ENCODE measurements around the gene PAGR1. TPM values are rescaled to one million over a fixed set of nuclear protein-coding genes. Genes with fewer than 3 reads are reported as not detected.

Gene PAGR1
- total and polyA plus RNA-seq, 9 of the 15 experiments (the other 6 are each of a cell fraction or from before 2014, with no cell fraction given), result 1.4 to 58.2 (median 16.8) TPM

DNA sequence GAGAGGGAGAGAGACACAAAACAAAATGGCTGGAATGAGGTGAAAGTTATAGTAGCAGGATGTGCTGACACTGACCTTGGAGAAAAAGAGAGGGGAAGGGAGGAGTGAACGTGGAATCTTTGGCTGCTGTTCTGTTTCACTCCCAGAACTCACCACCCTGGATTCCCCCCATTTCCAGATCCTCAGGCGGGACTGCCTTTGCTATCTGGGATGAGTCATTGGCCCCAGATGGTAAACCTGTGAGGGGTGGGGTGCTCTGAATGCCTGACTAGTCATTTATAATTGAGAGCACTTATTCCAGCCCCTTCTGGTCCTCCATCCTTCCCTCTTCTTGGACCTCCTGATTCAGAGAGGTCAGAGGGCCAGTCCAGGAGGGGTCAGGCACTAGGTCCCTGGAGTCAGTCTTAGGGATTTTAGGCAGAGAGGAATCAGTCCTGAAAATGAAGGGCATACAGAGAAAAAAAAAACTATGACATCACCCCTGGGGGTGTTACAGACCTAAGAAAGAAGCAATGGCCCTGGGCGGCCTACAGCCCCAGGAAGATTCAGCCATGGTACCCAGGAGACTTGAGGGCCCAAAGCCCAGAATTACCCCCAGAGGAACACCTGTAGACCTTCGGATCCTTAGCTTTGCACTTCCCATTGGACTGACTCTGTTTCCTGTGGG is 40.1 kb upstream of the PAGR1 start (continued):
- TF ChIP-seq SMARCA4 (IDR thresholded peaks at IDR 0.05), result peak; percentile 66; the same call in 1 of the 2 replicates
- TF ChIP-seq C11orf30 (IDR thresholded peaks at IDR 0.05; ENCODE audit: low read depth), result peak; percentile 21; the same call in 1 of the 2 replicates
- peak; percentile 34; the same call in 1 of the 2 replicates for TF ChIP-seq CBFA2T3 (IDR thresholded peaks at IDR 0.05)
- TF ChIP-seq DPF2 (IDR thresholded peaks at IDR 0.05), result peak; percentile 56; the same call in 1 of the 2 replicates
- TF ChIP-seq SMARCE1 (IDR thresholded peaks at IDR 0.05), result peak; percentile 42; the same call in 1 of the 2 replicates
- TF ChIP-seq NFE2 (IDR thresholded peaks at IDR 0.05; ENCODE audit: low read depth), result no peak
- TF ChIP-seq JUND (IDR thresholded peaks at IDR 0.05; ENCODE audit: borderline replicate concordance, low read depth, low read length), result peak; percentile 94
- peak; percentile 84; the same call in 2 of the 3 replicates for TF ChIP-seq JUND (tag; IDR thresholded peaks at IDR 0.05; ENCODE audit: borderline replicate concordance, low read depth, low read length)
- TF ChIP-seq, protein P1, sequence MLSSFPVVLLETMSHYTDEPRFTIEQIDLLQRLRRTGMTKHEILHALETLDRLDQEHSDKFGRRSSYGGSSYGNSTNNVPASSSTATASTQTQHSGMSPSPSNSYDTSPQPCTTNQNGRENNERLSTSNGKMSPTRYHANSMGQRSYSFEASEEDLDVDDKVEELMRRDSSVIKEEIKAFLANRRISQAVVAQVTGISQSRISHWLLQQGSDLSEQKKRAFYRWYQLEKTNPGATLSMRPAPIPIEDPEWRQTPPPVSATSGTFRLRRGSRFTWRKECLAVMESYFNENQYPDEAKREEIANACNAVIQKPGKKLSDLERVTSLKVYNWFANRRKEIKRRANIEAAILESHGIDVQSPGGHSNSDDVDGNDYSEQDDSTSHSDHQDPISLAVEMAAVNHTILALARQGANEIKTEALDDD (IDR thresholded peaks at IDR 0.05), result peak; percentile 78; the same call in 1 of the 2 replicates
- TF ChIP-seq, protein P2, sequence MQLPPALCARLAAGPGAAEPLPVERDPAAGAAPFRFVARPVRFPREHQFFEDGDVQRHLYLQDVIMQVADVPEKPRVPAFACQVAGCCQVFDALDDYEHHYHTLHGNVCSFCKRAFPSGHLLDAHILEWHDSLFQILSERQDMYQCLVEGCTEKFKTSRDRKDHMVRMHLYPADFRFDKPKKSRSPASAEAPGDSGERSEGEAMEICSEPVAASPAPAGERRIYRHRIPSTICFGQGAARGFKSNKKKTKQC (CRISPR knock-in tag; IDR thresholded peaks at IDR 0.05), result no peak
- TF ChIP-seq, protein P3, sequence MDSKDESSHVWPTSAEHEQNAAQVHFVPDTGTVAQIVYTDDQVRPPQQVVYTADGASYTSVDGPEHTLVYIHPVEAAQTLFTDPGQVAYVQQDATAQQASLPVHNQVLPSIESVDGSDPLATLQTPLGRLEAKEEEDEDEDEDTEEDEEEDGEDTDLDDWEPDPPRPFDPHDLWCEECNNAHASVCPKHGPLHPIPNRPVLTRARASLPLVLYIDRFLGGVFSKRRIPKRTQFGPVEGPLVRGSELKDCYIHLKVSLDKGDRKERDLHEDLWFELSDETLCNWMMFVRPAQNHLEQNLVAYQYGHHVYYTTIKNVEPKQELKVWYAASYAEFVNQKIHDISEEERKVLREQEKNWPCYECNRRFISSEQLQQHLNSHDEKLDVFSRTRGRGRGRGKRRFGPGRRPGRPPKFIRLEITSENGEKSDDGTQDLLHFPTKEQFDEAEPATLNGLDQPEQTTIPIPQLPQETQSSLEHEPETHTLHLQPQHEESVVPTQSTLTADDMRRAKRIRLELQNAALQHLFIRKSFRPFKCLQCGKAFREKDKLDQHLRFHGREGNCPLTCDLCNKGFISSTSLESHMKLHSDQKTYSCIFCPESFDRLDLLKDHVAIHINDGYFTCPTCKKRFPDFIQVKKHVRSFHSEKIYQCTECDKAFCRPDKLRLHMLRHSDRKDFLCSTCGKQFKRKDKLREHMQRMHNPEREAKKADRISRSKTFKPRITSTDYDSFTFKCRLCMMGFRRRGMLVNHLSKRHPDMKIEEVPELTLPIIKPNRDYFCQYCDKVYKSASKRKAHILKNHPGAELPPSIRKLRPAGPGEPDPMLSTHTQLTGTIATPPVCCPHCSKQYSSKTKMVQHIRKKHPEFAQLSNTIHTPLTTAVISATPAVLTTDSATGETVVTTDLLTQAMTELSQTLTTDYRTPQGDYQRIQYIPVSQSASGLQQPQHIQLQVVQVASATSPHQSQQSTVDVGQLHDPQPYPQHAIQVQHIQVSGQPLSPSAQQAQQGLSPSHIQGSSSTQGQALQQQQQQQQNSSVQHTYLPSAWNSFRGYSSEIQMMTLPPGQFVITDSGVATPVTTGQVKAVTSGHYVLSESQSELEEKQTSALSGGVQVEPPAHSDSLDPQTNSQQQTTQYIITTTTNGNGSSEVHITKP (IDR thresholded peaks at IDR 0.05; ENCODE audit: partially characterized antibody), result peak; percentile 68
- TF ChIP-seq JUN (IDR thresholded peaks at IDR 0.05; ENCODE audit: borderline replicate concordance, low read depth, low read length), result peak; percentile 89
- TF ChIP-seq JUN (CRISPR knock-in tag; IDR thresholded peaks at IDR 0.05; ENCODE audit: borderline replicate concordance), result no peak
- peak; percentile 47; the same call in 1 of the 2 replicates for TF ChIP-seq ATF7 (IDR thresholded peaks at IDR 0.05)
- no peak for TF ChIP-seq ASH1L (IDR thresholded peaks at IDR 0.05; ENCODE audit: borderline replicate concordance, low read depth, partially characterized antibody)
- peak; percentile 64 for TF ChIP-seq ARID1B (IDR thresholded peaks at IDR 0.05)
- 0 out of 2 replicates have a peak, but pooled peaks have one; percentile 15 for TF ChIP-seq TEAD4 (IDR thresholded peaks at IDR 0.05; ENCODE audit: low read length)
- no peak for TF ChIP-seq TEAD4 (CRISPR knock-in tag; IDR thresholded peaks at IDR 0.05; ENCODE audit: borderline replicate concordance)
- TF ChIP-seq, protein P4, sequence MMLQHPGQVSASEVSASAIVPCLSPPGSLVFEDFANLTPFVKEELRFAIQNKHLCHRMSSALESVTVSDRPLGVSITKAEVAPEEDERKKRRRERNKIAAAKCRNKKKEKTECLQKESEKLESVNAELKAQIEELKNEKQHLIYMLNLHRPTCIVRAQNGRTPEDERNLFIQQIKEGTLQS (IDR thresholded peaks at IDR 0.05), result peak; percentile 90
- TF ChIP-seq, protein P4 (CRISPR knock-in tag; conservative IDR thresholded peaks at IDR 0.05), result no peak
- TF ChIP-seq, protein P5, sequence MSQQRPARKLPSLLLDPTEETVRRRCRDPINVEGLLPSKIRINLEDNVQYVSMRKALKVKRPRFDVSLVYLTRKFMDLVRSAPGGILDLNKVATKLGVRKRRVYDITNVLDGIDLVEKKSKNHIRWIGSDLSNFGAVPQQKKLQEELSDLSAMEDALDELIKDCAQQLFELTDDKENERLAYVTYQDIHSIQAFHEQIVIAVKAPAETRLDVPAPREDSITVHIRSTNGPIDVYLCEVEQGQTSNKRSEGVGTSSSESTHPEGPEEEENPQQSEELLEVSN (IDR thresholded peaks at IDR 0.05; ENCODE audit: borderline replicate concordance in 1 of 2, extremely low read depth in 1 of 2, insufficient read depth in 1 of 2, insufficient read length in 1 of 2, low read depth in 1 of 2, low read length in 1 of 2, poor library complexity in 1 of 2, severe bottlenecking in 1 of 2), result no peak

All from K562 (cell line).